Endothelial cell of umbilical vein (primary cell): ENCODE measurements around the gene DGKK. TPM values are rescaled to one million over a fixed set of nuclear protein-coding genes. Genes with fewer than 3 reads are reported as not detected.

Source experiments
- BruUV-seq: library from RNA; stranded (reverse); fragments of 400-500 nt; replicated peaks from 2 replicates; lab custom pipeline; 2021; lab: Mats Ljungman, UMichigan
- CTCF ChIA-PET: fragments of 300-600, 350-600 bp; sonication (Branson Sonifier 250); formaldehyde crosslinking; loops from one replicate; lab custom pipeline; 2021; ENCODE audit warnings: antibody characterized with exemption, inconsistent platforms; lab: Charles Lee
- POLR2A ChIA-PET: fragments of 300-600, 350-600 bp; sonication (Branson Sonifier 250); formaldehyde crosslinking; loops from one replicate; lab custom pipeline; 2021; ENCODE audit warnings: antibody characterized with exemption, inconsistent platforms; lab: Charles Lee
- DNase-seq: peaks from one replicate; pipeline ENCODE4 v3.0.0-alpha.2; 2011; ENCODE audit warnings: low read depth, low spot score
- FAIRE-seq: peaks from 2 replicates; lab custom pipeline; 2011; peaks lifted over from hg19 to GRCh38; lab: Jason Lieb, UNC
- H2AFZ ChIP-seq: 2 replicates; pipeline ENCODE4 v1.6.0; 2012; ENCODE audit warnings: low read depth, low read length, control low read depth, inconsistent platforms
- H3K27ac ChIP-seq: 2 replicates; pipeline ENCODE4 v1.5.1; 2011; ENCODE audit warnings: low read depth, mild to moderate bottlenecking, control low read depth, low read length, moderate library complexity; ENCODE audit not compliant: insufficient read depth
- H3K27me3 ChIP-seq, 2 experiments: 2 replicates each; pipeline versions ENCODE4 v1.6.0 to v1.6.1; 2011; ENCODE audit warnings: low read length in 2 of 2, mixed read lengths in 1 of 2; ENCODE audit not compliant: control insufficient read depth in 2 of 2, insufficient read depth in 2 of 2
- H3K36me3 ChIP-seq, 2 experiments: 2 replicates in 1 of 2; 3 replicates in 1 of 2; pipeline ENCODE4 v1.5.1; 2011; ENCODE audit warnings: low read length in 2 of 2, mild to moderate bottlenecking in 1 of 2, moderate library complexity in 1 of 2; ENCODE audit not compliant: control insufficient read depth in 2 of 2, insufficient read depth in 2 of 2; ENCODE audit errors: extremely low read depth in 1 of 2
- H3K4me1 ChIP-seq: 3 replicates; pipeline ENCODE4 v1.5.1; 2011; ENCODE audit warnings: mild to moderate bottlenecking, low read length; ENCODE audit not compliant: control insufficient read depth, insufficient read depth; ENCODE audit errors: extremely low read depth
- H3K4me2 ChIP-seq: 2 replicates; pipeline ENCODE4 v1.6.1; 2011; ENCODE audit warnings: low read length, control low read depth, mixed read lengths; ENCODE audit not compliant: insufficient read depth
- H3K4me3 ChIP-seq, 3 experiments: fragments of 200-600 bp in 1 of 3; sonication (generic), shearing (Covaris generic) in 1 of 3; replicated peaks in 1 of 3; 2 replicates each; pipeline ENCODE4 v1.5.1; 2011 to 2016; ENCODE audit warnings: control low read depth in 3 of 3, low read length in 3 of 3, mild to moderate bottlenecking in 2 of 3, inconsistent platforms in 1 of 3, low read depth in 1 of 3, moderate library complexity in 1 of 3; ENCODE audit not compliant: insufficient read depth in 1 of 3
- H3K79me2 ChIP-seq: 2 replicates; pipeline ENCODE4 v1.6.0; 2012; ENCODE audit warnings: low read length, inconsistent platforms; ENCODE audit not compliant: control insufficient read depth, insufficient read depth
- H3K9ac ChIP-seq: replicated peaks from 2 replicates; pipeline ENCODE3; 2011; ENCODE audit warnings: low read length, control low read depth; ENCODE audit not compliant: insufficient read depth; ENCODE audit errors: extremely low read depth
- H3K9me1 ChIP-seq: replicated peaks from 3 replicates; pipeline ENCODE4 v1.6.0; 2011; ENCODE audit warnings: mild to moderate bottlenecking, low read length; ENCODE audit not compliant: control insufficient read depth, insufficient read depth; ENCODE audit errors: extremely low read depth
- H3K9me3 ChIP-seq: replicated peaks from 2 replicates; pipeline ENCODE4 v1.5.1; 2012; ENCODE audit warnings: low read length, inconsistent platforms; ENCODE audit not compliant: control insufficient read depth, insufficient read depth
- H4K20me1 ChIP-seq: replicated peaks from 2 replicates; pipeline ENCODE3; 2011; ENCODE audit warnings: mild to moderate bottlenecking, low read length; ENCODE audit not compliant: control insufficient read depth, insufficient read depth; ENCODE audit errors: extremely low read depth
- CTCF ChIP-seq, 2 donors: IDR thresholded peaks; 1 replicate in 1 of 2; 2 replicates in 1 of 2; pipeline ENCODE4 v1.5.1; 2011; ENCODE audit warnings: low read length in 2 of 2, mild to moderate bottlenecking in 2 of 2, moderate library complexity in 2 of 2, control low read depth in 1 of 2, inconsistent platforms in 1 of 2, low read depth in 1 of 2; ENCODE audit not compliant: insufficient read depth in 1 of 2; ENCODE audit errors: extremely low read depth in 1 of 2
- EZH2 ChIP-seq: IDR thresholded peaks from 2 replicates; pipeline ENCODE4 v1.6.1; 2012; ENCODE audit warnings: borderline replicate concordance, low read depth, mild to moderate bottlenecking, moderate library complexity, low read length, inconsistent platforms; ENCODE audit not compliant: severe bottlenecking
- FOS ChIP-seq: IDR thresholded peaks from 2 replicates; pipeline ENCODE4 v1.6.1; 2011; ENCODE audit warnings: mild to moderate bottlenecking, low read length, moderate library complexity, borderline replicate concordance; ENCODE audit not compliant: insufficient read depth
- GATA2 ChIP-seq: IDR thresholded peaks from 2 replicates; pipeline ENCODE4 v1.7.0; 2011; ENCODE audit warnings: low read depth, mild to moderate bottlenecking, moderate library complexity, mixed read lengths, low read length; ENCODE audit not compliant: insufficient read length, insufficient read depth
- JUN ChIP-seq: IDR thresholded peaks from 2 replicates; pipeline ENCODE4 v1.6.1; 2011; ENCODE audit warnings: borderline replicate concordance, low read depth; ENCODE audit not compliant: insufficient read length, insufficient read depth
- MAX ChIP-seq: IDR thresholded peaks from 2 replicates; pipeline ENCODE4 v1.6.1; 2011; ENCODE audit not compliant: insufficient read depth, insufficient read length
- MYC ChIP-seq: IDR thresholded peaks from one replicate; pipeline ENCODE4 v1.6.1; 2011; ENCODE audit warnings: mild to moderate bottlenecking, low read depth, low read length
- POLR2A ChIP-seq: IDR thresholded peaks from 2 replicates; pipeline ENCODE4 v1.6.1; 2012; ENCODE audit warnings: low read depth, mild to moderate bottlenecking, control low read depth, low read length
- POLR2AphosphoS5 ChIP-seq: IDR thresholded peaks from 2 replicates; pipeline ENCODE4 v1.6.1; 2012; ENCODE audit warnings: low read depth, mild to moderate bottlenecking, control low read depth, low read length, moderate library complexity; ENCODE audit not compliant: insufficient read depth
- dilution Hi-C: fragments of 300-500 bp; cut with MboI; formaldehyde crosslinking; loops from one replicate; pipeline ENCODE4 v1.15.0; 2019; ENCODE audit warnings: low sequenced_read_pairs; ENCODE audit not compliant: extremely low pct_ligation_motif_present
- intact Hi-C: fragments of 100-400 bp; cut with micrococcal nuclease; formaldehyde crosslinking; loops from one replicate; pipeline ENCODE4 v1.10.0; 2022
- polyA plus RNA-seq, 4 experiments: library from polyadenylated mRNA; depleted of rRNA in 3 of 4; stranded (reverse) in 3 of 4; unstranded in 1 of 4; fragments of >200 nt; gene quantifications; 2 replicates each; pipeline versions ENCODE4 v1.2.1 to v1.2.3, GENCODE V29; 2011 to 2012; ENCODE audit warnings: missing spikeins in 1 of 4
- total RNA-seq: library from RNA; stranded (reverse); gene quantifications from 2 replicates; pipeline ENCODE4 v1.2.3, GENCODE V29; 2021

Gene DGKK
- total and polyA plus RNA-seq, 2 donors (not counting 3 experiments of a cell fraction or from before 2014, with no cell fraction given): not detected

- dilution Hi-C loops: no loop called here
- H3K9ac ChIP-seq: no peak overlapping the region
- H3K27me3 ChIP-seq: no peaks in the 10 kb centered on the region
- ChIA-PET CTCF (interaction anchor here (1.0 kb wide), 1 partner anchor 233 kb away, joined by 3 read pairs; no protein-coding TSS in a partner anchor), POLR2A (no interaction called here)
- DNase-seq (no peak), FAIRE-seq (no peak)
- TF ChIP-seq MYC (no peak), GATA2 (no peak), FOS (no peak), EZH2 (no peak), MAX (no peak), JUN (no peak), CTCF (IDR thresholded peaks at IDR 0.05; ENCODE audit: extremely low read depth in 1 of 2, insufficient read depth in 1 of 2, low read depth in 1 of 2, low read length in 2 of 2) (no peak), POLR2AphosphoS5 (no peak), POLR2A (no peak)
- no peaks in the 10 kb centered on the region for H3K79me2 ChIP-seq
- H3K9me1 ChIP-seq: no peaks in the 10 kb centered on the region
- H3K4me1 ChIP-seq: no peaks in the 10 kb centered on the region
- no peaks in the 10 kb centered on the region for H4K20me1 ChIP-seq
- H2AFZ ChIP-seq: no peak overlapping the region
- intact Hi-C loops: no loop called here
- no peaks in the 10 kb centered on the region for H3K36me3 ChIP-seq
- H3K4me2 ChIP-seq: no peak overlapping the region
- H3K9me3 ChIP-seq: no peaks in the 10 kb centered on the region
- no TSS peak for BruUV-seq
- no peak overlapping the region for H3K4me3 ChIP-seq
- H3K27ac ChIP-seq: no peak overlapping the region
These were observed 22.1 kb downstream of the DGKK start for GRCh38 chrX:50448565-50448964.
